K562 (cell line): ENCODE data around the gene COQ8B.

Experiments used
- ATF3 ChIP-seq, 2 experiments: fragments of 450-650 bp in 1 of 2; sonication (generic) in 1 of 2; formaldehyde crosslinking in 1 of 2; IDR thresholded peaks in 1 of 2; conservative IDR thresholded peaks in 1 of 2; 2 replicates each; pipeline versions ENCODE4 v1.6.1 to v1.8.1; 2016 to 2023; ENCODE audit warnings: mild to moderate bottlenecking in 2 of 2, moderate library complexity in 2 of 2, inconsistent platforms in 1 of 2, missing genetic modification reagents in 1 of 2
- ATF6 ChIP-seq: sonication (generic); formaldehyde crosslinking; IDR thresholded peaks from 2 replicates; pipeline ENCODE4 v1.4.0; 2020; ENCODE audit warnings: mild to moderate bottlenecking, missing genetic modification reagents
- CBX5 ChIP-seq: IDR thresholded peaks from 2 replicates; pipeline ENCODE4 v1.6.1; 2014; ENCODE audit warnings: low read depth, borderline replicate concordance
- ERF ChIP-seq: fragments of 450-650 bp; formaldehyde crosslinking; IDR thresholded peaks from 2 replicates; pipeline ENCODE4 v1.4.0; 2020; ENCODE audit warnings: mild to moderate bottlenecking, mixed read lengths
- MTA1 ChIP-seq: fragments of 450-650 bp; IDR thresholded peaks from 2 replicates; pipeline ENCODE4 v1.6.1; 2017; ENCODE audit warnings: borderline replicate concordance
- POLR2A ChIP-seq: fragments of 450-650 bp; conservative IDR thresholded peaks from 2 replicates; pipeline ENCODE4 v1.6.1; 2016
- TARDBP ChIP-seq: fragments of 450-650 bp; IDR thresholded peaks from 2 replicates; pipeline ENCODE4 v1.6.1; 2016
- TCF7L2 ChIP-seq: fragments of 150-350 bp; IDR thresholded peaks from 2 replicates; pipeline ENCODE4 v1.6.1; 2016; ENCODE audit warnings: low read depth, mild to moderate bottlenecking, low read length, moderate library complexity
- TRIM24 ChIP-seq, 2 experiments: fragments of 450-650 bp; IDR thresholded peaks; 2 replicates each; pipeline ENCODE4 v1.6.1; 2016
- ZNF12 ChIP-seq: sonication (generic); formaldehyde crosslinking; IDR thresholded peaks from 2 replicates; pipeline ENCODE4 v1.4.0; 2020; ENCODE audit warnings: mild to moderate bottlenecking, missing genetic modification reagents
- ZNF24 ChIP-seq: fragments of 450-650 bp; IDR thresholded peaks from 2 replicates; pipeline ENCODE4 v1.6.1; 2016
- TF ChIP-seq, protein P1 (sequence below): fragments of 450-650 bp; IDR thresholded peaks from 2 replicates; pipeline ENCODE4 v1.7.0; 2016; ENCODE audit warnings: borderline replicate concordance
- TF ChIP-seq, protein P2 (sequence below): fragments of 200-600 bp; sonication (generic); IDR thresholded peaks from one replicate; pipeline ENCODE4 v1.6.1; 2012; ENCODE audit warnings: mild to moderate bottlenecking, low read depth, low read length, inconsistent platforms
- TF ChIP-seq, protein P3 (sequence below), 3 experiments: IDR thresholded peaks in 2 of 3; conservative IDR thresholded peaks in 1 of 3; 2 replicates each; pipeline ENCODE4 v1.5.1; 2011 to 2012; ENCODE audit warnings: low read length in 3 of 3, mild to moderate bottlenecking in 3 of 3, control low read depth in 2 of 3, improper control_type of control experiment in 1 of 3, inconsistent platforms in 1 of 3, low read depth in 1 of 3, mixed read lengths in 1 of 3, moderate library complexity in 1 of 3; ENCODE audit not compliant: insufficient read depth in 2 of 3

DNA sequence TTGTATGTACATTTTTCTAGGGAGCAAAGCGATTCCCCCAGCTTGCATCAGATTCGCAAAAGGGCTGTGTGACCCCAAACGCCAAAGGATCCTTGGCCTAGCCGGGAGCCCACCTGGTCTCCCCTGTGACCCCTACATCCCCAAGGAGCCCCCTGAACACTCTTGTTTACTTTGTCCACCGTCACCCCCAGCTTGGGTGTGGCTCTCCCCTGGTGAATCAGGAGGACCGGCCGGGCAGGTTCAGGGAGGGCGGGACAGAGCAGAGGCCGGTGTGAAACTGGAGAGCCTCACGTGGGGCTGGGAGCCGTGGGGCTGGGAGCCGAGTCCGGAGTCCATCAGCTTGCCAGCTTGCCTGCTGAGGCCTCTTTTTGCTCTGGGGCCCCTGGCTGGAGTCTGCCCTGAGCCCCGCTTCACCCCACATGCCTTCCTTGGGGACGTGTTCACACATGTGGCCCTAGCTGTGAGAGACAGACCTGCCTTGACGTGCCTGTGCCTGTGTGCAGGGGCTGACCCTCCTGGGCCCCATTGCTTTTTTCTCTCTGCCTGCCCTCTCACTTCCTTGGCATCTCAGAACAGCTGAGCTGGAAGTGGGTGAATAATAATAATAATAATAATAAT lies 2.2 kb upstream of the COQ8B start:
- TF ChIP-seq ATF3 (IDR thresholded peaks at IDR 0.05): no peak
- no peak for TF ChIP-seq ATF3 (CRISPR knock-in tag; conservative IDR thresholded peaks at IDR 0.05)
- TF ChIP-seq, protein P1, sequence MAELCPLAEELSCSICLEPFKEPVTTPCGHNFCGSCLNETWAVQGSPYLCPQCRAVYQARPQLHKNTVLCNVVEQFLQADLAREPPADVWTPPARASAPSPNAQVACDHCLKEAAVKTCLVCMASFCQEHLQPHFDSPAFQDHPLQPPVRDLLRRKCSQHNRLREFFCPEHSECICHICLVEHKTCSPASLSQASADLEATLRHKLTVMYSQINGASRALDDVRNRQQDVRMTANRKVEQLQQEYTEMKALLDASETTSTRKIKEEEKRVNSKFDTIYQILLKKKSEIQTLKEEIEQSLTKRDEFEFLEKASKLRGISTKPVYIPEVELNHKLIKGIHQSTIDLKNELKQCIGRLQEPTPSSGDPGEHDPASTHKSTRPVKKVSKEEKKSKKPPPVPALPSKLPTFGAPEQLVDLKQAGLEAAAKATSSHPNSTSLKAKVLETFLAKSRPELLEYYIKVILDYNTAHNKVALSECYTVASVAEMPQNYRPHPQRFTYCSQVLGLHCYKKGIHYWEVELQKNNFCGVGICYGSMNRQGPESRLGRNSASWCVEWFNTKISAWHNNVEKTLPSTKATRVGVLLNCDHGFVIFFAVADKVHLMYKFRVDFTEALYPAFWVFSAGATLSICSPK: no peak
- TF ChIP-seq TCF7L2: no peak
- TF ChIP-seq, protein P2, sequence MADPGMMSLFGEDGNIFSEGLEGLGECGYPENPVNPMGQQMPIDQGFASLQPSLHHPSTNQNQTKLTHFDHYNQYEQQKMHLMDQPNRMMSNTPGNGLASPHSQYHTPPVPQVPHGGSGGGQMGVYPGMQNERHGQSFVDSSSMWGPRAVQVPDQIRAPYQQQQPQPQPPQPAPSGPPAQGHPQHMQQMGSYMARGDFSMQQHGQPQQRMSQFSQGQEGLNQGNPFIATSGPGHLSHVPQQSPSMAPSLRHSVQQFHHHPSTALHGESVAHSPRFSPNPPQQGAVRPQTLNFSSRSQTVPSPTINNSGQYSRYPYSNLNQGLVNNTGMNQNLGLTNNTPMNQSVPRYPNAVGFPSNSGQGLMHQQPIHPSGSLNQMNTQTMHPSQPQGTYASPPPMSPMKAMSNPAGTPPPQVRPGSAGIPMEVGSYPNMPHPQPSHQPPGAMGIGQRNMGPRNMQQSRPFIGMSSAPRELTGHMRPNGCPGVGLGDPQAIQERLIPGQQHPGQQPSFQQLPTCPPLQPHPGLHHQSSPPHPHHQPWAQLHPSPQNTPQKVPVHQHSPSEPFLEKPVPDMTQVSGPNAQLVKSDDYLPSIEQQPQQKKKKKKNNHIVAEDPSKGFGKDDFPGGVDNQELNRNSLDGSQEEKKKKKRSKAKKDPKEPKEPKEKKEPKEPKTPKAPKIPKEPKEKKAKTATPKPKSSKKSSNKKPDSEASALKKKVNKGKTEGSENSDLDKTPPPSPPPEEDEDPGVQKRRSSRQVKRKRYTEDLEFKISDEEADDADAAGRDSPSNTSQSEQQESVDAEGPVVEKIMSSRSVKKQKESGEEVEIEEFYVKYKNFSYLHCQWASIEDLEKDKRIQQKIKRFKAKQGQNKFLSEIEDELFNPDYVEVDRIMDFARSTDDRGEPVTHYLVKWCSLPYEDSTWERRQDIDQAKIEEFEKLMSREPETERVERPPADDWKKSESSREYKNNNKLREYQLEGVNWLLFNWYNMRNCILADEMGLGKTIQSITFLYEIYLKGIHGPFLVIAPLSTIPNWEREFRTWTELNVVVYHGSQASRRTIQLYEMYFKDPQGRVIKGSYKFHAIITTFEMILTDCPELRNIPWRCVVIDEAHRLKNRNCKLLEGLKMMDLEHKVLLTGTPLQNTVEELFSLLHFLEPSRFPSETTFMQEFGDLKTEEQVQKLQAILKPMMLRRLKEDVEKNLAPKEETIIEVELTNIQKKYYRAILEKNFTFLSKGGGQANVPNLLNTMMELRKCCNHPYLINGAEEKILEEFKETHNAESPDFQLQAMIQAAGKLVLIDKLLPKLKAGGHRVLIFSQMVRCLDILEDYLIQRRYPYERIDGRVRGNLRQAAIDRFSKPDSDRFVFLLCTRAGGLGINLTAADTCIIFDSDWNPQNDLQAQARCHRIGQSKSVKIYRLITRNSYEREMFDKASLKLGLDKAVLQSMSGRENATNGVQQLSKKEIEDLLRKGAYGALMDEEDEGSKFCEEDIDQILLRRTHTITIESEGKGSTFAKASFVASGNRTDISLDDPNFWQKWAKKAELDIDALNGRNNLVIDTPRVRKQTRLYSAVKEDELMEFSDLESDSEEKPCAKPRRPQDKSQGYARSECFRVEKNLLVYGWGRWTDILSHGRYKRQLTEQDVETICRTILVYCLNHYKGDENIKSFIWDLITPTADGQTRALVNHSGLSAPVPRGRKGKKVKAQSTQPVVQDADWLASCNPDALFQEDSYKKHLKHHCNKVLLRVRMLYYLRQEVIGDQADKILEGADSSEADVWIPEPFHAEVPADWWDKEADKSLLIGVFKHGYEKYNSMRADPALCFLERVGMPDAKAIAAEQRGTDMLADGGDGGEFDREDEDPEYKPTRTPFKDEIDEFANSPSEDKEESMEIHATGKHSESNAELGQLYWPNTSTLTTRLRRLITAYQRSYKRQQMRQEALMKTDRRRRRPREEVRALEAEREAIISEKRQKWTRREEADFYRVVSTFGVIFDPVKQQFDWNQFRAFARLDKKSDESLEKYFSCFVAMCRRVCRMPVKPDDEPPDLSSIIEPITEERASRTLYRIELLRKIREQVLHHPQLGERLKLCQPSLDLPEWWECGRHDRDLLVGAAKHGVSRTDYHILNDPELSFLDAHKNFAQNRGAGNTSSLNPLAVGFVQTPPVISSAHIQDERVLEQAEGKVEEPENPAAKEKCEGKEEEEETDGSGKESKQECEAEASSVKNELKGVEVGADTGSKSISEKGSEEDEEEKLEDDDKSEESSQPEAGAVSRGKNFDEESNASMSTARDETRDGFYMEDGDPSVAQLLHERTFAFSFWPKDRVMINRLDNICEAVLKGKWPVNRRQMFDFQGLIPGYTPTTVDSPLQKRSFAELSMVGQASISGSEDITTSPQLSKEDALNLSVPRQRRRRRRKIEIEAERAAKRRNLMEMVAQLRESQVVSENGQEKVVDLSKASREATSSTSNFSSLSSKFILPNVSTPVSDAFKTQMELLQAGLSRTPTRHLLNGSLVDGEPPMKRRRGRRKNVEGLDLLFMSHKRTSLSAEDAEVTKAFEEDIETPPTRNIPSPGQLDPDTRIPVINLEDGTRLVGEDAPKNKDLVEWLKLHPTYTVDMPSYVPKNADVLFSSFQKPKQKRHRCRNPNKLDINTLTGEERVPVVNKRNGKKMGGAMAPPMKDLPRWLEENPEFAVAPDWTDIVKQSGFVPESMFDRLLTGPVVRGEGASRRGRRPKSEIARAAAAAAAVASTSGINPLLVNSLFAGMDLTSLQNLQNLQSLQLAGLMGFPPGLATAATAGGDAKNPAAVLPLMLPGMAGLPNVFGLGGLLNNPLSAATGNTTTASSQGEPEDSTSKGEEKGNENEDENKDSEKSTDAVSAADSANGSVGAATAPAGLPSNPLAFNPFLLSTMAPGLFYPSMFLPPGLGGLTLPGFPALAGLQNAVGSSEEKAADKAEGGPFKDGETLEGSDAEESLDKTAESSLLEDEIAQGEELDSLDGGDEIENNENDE: no peak
- TF ChIP-seq, protein P3, sequence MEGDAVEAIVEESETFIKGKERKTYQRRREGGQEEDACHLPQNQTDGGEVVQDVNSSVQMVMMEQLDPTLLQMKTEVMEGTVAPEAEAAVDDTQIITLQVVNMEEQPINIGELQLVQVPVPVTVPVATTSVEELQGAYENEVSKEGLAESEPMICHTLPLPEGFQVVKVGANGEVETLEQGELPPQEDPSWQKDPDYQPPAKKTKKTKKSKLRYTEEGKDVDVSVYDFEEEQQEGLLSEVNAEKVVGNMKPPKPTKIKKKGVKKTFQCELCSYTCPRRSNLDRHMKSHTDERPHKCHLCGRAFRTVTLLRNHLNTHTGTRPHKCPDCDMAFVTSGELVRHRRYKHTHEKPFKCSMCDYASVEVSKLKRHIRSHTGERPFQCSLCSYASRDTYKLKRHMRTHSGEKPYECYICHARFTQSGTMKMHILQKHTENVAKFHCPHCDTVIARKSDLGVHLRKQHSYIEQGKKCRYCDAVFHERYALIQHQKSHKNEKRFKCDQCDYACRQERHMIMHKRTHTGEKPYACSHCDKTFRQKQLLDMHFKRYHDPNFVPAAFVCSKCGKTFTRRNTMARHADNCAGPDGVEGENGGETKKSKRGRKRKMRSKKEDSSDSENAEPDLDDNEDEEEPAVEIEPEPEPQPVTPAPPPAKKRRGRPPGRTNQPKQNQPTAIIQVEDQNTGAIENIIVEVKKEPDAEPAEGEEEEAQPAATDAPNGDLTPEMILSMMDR (IDR thresholded peaks at IDR 0.05 in 2 of 3, conservative IDR thresholded peaks at IDR 0.05 in 1 of 3; ENCODE audit: insufficient read depth in 2 of 3, low read depth in 1 of 3, low read length in 3 of 3): no peak
- TF ChIP-seq ERF (CRISPR knock-in tag): no peak
- no peak for TF ChIP-seq TARDBP
- no peak for TF ChIP-seq POLR2A
- no peak for TF ChIP-seq MTA1
- TF ChIP-seq CBX5: no peak
- no peak for TF ChIP-seq ZNF12 (CRISPR knock-in tag)
- no peak for TF ChIP-seq ATF6
- TF ChIP-seq ZNF24: no peak
- no peak for TF ChIP-seq TRIM24 (IDR thresholded peaks at IDR 0.05)
